ENCODE measurements around the gene CENPB.

Gene CENPB

GRCh38 chr20:3767427-3768341 lies 18.9 kb downstream of the CENPB start, which contains the start of gene ADISSP:
Gene ADISSP (minus strand): TSS chr20:3767753. CDS start chr20:3760100, 7,653 bp downstream.
- peak; percentile 91 to 93 for DNase-seq (ENCODE audit: low read depth in 1 of 2, low spot score in 1 of 2)

GRCh38 chr20:3767110-3767426 lies 19.5 kb downstream of the CENPB start:
- DNase-seq (ENCODE audit: low read depth in 1 of 2, low spot score in 1 of 2): no peak

- DNase-seq (ENCODE audit: low read depth in 1 of 2, low spot score in 1 of 2): no peak
These were observed 20.0 kb downstream of the CENPB start for GRCh38 chr20:3766422-3767109.

- no peak for DNase-seq (ENCODE audit: low read depth in 1 of 2, low spot score in 1 of 2)
These were observed 21.2 kb downstream of the CENPB start for GRCh38 chr20:3765171-3765882.

- no peak for DNase-seq (ENCODE audit: low read depth in 1 of 2, low spot score in 1 of 2)
These were observed 21.9 kb downstream of the CENPB start for GRCh38 chr20:3764659-3765058.

GRCh38 chr20:3763671-3764601 lies 22.6 kb downstream of the CENPB start:
- no peak for DNase-seq (ENCODE audit: low read depth in 1 of 2, low spot score in 1 of 2)

GRCh38 chr20:3760655-3761348 lies 25.7 kb downstream of the CENPB start:
- no peak for DNase-seq (ENCODE audit: low read depth in 1 of 2, low spot score in 1 of 2)

- no peak for DNase-seq (ENCODE audit: low read depth in 1 of 2, low spot score in 1 of 2)
These were observed 26.7 kb downstream of the CENPB start for GRCh38 chr20:3759884-3760283.

- DNase-seq (ENCODE audit: low read depth in 1 of 2, low spot score in 1 of 2): no peak
These were observed 27.2 kb downstream of the CENPB start for GRCh38 chr20:3759316-3759823.

- no peak for DNase-seq (ENCODE audit: low read depth in 1 of 2, low spot score in 1 of 2)
These were observed 28.0 kb downstream of the CENPB start for GRCh38 chr20:3758566-3758965.

GRCh38 chr20:3757268-3757667 lies 29.3 kb downstream of the CENPB start:
- DNase-seq (ENCODE audit: low read depth in 1 of 2, low spot score in 1 of 2): no peak

- no peak for DNase-seq (ENCODE audit: low read depth in 1 of 2, low spot score in 1 of 2)
These were observed 30.6 kb downstream of the CENPB start for GRCh38 chr20:3755814-3756480.

GRCh38 chr20:3755269-3755668 lies 31.3 kb downstream of the CENPB start:
- DNase-seq (ENCODE audit: low read depth in 1 of 2, low spot score in 1 of 2): no peak

GRCh38 chr20:3754276-3754630 lies 32.3 kb downstream of the CENPB start:
- no peak for DNase-seq (ENCODE audit: low read depth in 1 of 2, low spot score in 1 of 2)

- no peak for DNase-seq (ENCODE audit: low read depth in 1 of 2, low spot score in 1 of 2)
These were observed 32.9 kb downstream of the CENPB start for GRCh38 chr20:3753501-3754275.

- DNase-seq (ENCODE audit: low read depth in 1 of 2, low spot score in 1 of 2): peak in 1 of 2 donors; percentile 29
These were observed 33.4 kb downstream of the CENPB start for GRCh38 chr20:3753098-3753497.

- no peak for DNase-seq (ENCODE audit: low read depth in 1 of 2, low spot score in 1 of 2)
These were observed 34.2 kb downstream of the CENPB start for GRCh38 chr20:3752386-3752759.

- DNase-seq (ENCODE audit: low read depth in 1 of 2, low spot score in 1 of 2): peak in 1 of 2 donors; percentile 12
These were observed 34.7 kb downstream of the CENPB start for GRCh38 chr20:3751675-3752385.
